ENCODE measurements around the gene GTF2IRD1. TPM values are rescaled to one million over a fixed set of nuclear protein-coding genes. Genes with fewer than 3 reads are reported as not detected.

The GTF2IRD1 gene
- total RNA-seq, 1 donor from 2014 or later: 80.8 TPM

DNA sequence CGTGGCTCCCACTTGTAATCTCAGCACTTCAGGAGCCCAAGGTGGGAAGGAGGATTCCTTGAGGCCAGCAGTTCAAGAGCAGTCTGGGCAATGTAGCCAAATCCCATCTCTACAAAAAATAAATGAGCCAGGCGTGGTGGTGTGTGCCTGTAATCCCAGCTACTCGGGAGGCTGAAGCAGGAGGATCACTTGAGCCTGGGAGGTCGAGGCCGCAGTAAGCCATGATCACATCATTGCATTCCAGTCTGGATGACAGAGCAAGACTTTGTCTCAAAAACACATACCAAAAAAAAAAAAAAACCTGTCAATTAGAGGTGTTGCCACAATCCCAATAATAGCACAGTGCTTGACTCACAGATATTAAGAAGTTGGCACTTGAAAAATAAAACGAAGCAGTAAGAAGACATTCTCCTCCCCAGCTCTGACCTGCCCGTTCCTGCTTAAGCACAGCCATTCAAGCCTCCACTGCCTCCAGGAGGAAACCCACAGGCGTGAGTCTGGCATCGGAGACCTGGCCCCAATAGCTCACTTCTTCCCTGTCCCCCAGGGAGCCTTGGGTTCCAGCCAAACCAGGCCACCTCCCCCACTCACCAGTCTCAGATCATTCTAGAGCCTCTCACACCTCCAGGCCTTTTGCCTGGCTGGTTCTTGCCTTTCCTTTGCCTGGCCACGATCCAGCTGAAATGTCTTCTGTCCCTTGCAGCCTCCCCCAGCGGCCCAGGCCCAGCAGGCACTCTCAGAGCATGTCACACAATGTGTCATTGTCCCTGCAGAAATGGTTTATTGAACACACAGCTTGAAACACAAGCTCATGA lies 158.5 kb downstream of the GTF2IRD1 start:
- no peak overlapping the region for H3K4me3 Mint-ChIP-seq
- DNase-seq (ENCODE audit: low spot score in 2 of 2, unreplicated experiment in 2 of 2): peak in 1 of 2 experiments; percentile 42
- TF ChIP-seq, protein P1, sequence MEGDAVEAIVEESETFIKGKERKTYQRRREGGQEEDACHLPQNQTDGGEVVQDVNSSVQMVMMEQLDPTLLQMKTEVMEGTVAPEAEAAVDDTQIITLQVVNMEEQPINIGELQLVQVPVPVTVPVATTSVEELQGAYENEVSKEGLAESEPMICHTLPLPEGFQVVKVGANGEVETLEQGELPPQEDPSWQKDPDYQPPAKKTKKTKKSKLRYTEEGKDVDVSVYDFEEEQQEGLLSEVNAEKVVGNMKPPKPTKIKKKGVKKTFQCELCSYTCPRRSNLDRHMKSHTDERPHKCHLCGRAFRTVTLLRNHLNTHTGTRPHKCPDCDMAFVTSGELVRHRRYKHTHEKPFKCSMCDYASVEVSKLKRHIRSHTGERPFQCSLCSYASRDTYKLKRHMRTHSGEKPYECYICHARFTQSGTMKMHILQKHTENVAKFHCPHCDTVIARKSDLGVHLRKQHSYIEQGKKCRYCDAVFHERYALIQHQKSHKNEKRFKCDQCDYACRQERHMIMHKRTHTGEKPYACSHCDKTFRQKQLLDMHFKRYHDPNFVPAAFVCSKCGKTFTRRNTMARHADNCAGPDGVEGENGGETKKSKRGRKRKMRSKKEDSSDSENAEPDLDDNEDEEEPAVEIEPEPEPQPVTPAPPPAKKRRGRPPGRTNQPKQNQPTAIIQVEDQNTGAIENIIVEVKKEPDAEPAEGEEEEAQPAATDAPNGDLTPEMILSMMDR (IDR thresholded peaks at IDR 0.05; ENCODE audit: unreplicated experiment): no peak
- H3K9me3 Mint-ChIP-seq: no peaks in the 10 kb centered on the region
- peak overlapping the region; percentile 84 for H3K27ac Mint-ChIP-seq
- H3K27me3 Mint-ChIP-seq (ENCODE audit: low read depth): no peaks in the 10 kb centered on the region
- peaks cover 3% of the 10 kb centered on the region for H3K36me3 Mint-ChIP-seq
- H3K4me1 Mint-ChIP-seq: peaks cover 14% of the 10 kb centered on the region

DNA sequence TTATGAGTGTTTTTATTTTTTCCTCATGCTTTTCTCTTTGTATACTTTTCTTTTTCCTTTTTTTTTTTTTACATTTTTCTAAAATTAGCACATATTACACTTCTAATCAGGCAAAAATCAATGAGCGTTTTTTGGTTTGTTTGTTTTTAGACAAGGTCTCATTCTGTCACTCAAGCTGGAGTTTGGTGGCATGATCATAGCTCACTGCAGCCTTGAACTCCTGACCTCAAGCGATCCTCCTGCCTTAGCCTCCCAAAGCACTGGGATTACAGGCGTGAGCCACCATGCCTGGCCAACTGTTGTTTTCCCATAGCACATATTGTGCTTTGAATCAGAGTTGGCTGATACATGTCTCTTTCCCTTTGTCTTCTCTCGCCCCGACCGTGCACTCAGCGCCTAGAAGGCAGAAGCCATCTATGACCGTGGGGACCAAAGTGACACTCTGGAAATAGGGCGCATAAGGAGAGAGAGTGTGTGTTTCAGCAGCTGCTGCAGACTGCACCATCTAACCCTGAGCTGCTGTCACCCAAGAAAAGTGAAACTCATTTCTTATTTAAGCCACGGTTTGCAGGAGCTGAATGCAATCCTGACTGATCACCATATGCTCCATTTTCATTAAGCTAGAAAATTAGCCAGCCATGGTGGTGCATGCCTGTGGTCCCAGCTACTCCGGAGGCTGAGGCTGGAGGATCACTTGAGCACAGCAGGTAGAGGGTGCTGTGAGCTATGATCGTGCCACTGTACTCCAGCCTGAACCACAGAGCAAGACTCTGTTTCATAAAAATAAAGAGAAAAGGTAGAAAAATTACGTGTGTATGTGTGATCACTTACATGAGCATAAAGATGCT lies 162.5 kb downstream of the GTF2IRD1 start:
- Mint-ChIP-seq H3K36me3 (no peaks in the 10 kb centered on the region), H3K27me3 (ENCODE audit: low read depth) (no peaks in the 10 kb centered on the region), H3K4me1 (peaks cover 14% of the 10 kb centered on the region), H3K27ac (no peak overlapping the region), H3K4me3 (no peak overlapping the region), H3K9me3 (no peaks in the 10 kb centered on the region)
- no peak for DNase-seq (ENCODE audit: low spot score in 2 of 2, unreplicated experiment in 2 of 2)
- TF ChIP-seq, protein P1 (IDR thresholded peaks at IDR 0.05; ENCODE audit: unreplicated experiment): no peak

DNA sequence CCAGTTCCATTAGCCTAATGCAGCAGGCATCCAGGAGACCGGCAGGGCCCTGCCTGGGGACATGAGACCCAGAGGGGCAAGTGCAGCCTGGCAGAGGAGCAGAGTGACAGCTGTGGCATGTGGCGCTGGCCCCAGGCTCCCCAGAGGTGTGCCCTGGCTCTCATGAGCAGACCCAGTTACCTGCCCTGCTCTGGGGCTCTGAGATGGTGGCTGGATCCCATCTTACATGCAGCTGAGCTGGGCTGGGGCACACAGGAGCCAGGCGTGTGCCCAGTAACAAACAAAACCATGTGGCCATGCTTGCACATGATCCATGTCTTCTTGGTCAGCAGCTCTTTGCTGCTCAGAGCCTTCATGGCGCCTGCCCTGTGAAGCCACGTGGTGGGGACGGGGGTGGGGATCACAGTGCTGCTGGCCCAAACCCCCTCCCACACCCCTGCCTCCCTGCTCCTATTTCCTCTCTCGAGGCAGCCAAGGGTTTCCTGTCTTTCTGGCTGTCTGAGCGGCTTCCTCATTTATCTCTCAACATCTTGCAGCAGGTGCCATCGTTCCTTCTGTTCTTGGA lies 163.6 kb downstream of the GTF2IRD1 start:
- Mint-ChIP-seq H3K27ac (peak overlapping the region; percentile 64), H3K27me3 (ENCODE audit: low read depth) (no peaks in the 10 kb centered on the region), H3K9me3 (no peaks in the 10 kb centered on the region), H3K4me1 (peaks cover 12% of the 10 kb centered on the region), H3K36me3 (no peaks in the 10 kb centered on the region), H3K4me3 (no peak overlapping the region)
- DNase-seq (ENCODE audit: low spot score in 2 of 2, unreplicated experiment in 2 of 2): no peak
- TF ChIP-seq, protein P1 (IDR thresholded peaks at IDR 0.05; ENCODE audit: unreplicated experiment): no peak

DNA sequence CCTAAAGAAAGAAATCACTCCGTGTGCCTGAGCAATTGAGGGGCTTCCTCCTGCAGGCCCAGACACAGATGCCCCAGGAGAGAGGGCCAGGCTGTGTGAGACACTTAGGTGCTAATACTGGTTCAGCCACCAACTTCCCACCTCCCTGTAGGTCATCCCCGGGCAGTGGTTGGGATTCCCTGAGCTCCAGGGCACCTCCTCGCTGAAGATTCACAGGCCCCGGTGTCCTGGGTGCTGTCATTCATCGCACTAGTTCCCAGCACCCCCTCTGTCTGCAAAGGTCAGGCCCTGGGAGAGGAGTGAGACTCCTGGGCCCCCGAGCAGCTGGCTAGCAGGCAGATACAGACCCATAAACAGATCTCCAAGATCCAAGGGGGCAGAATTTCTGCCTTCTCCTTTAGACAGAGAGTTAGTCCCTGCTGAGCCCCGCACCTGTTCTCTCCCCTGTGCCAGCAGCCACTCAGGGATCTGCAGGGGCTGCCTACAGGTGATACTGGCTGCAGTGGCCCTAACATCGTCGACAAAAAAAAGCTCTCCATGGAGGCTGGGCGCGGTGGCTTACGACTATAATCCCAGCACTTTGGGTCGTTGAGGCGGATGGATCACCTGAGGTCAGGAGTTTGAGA lies 165.6 kb downstream of the GTF2IRD1 start:
- no peak overlapping the region for H3K27ac Mint-ChIP-seq
- H3K4me3 Mint-ChIP-seq: no peak overlapping the region
- TF ChIP-seq, protein P1 (IDR thresholded peaks at IDR 0.05; ENCODE audit: unreplicated experiment): no peak
- H3K27me3 Mint-ChIP-seq (ENCODE audit: low read depth): no peaks in the 10 kb centered on the region
- no peak for DNase-seq (ENCODE audit: low spot score in 2 of 2, unreplicated experiment in 2 of 2)
- peaks cover 6% of the 10 kb centered on the region for H3K4me1 Mint-ChIP-seq
- H3K36me3 Mint-ChIP-seq: no peaks in the 10 kb centered on the region
- H3K9me3 Mint-ChIP-seq: no peaks in the 10 kb centered on the region

DNA sequence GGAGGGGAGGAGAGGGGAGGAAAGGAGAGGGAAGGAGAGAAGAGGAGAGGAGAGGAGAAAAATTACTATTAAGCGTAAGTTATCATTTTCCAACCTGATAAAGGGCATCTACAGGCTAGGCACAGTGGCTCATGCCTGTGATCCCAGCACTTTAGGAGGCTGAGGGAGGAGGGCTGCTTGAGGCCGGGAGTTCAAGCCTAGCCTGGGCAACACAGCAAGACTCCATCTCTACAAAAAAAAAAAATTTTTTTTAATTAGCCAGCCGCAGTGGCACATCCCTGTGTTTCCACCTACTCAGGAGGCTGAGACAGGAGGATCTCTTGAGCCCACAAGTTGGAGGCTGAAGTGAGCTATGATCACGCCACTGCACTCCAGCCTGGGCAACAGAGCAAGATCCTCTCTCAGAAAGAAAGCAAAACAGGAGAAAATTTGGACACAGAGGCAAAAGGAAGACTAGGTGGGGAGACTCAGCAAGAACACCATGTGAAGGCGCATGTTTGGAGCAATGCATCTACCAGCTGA lies 168.6 kb downstream of the GTF2IRD1 start:
- no peak overlapping the region for H3K4me3 Mint-ChIP-seq
- H3K36me3 Mint-ChIP-seq: no peaks in the 10 kb centered on the region
- peaks cover 5% of the 10 kb centered on the region for H3K4me1 Mint-ChIP-seq
- TF ChIP-seq, protein P1 (IDR thresholded peaks at IDR 0.05; ENCODE audit: unreplicated experiment): no peak
- no peaks in the 10 kb centered on the region for H3K9me3 Mint-ChIP-seq
- H3K27me3 Mint-ChIP-seq (ENCODE audit: low read depth): no peaks in the 10 kb centered on the region
- no peak overlapping the region for H3K27ac Mint-ChIP-seq
- no peak for DNase-seq (ENCODE audit: low spot score in 2 of 2, unreplicated experiment in 2 of 2)

Measured in mesothelial cell of epicardium (in vitro differentiated cells).